HEK293 (cell line): Measurements from ENCODE around the gene TRAPPC2L.

ENCODE experiments used
- CTCF ChIA-PET: fragments of 350-600 bp; formaldehyde crosslinking; extraction: SDS; loops from one replicate; lab custom pipeline; 2021; ENCODE audit warnings: antibody characterized with exemption; lab: Yijun Ruan, JAX
- POLR2A ChIA-PET: fragments of 300-600 bp; formaldehyde crosslinking; extraction: SDS; loops from one replicate; lab custom pipeline; 2020; ENCODE audit warnings: antibody characterized with exemption, inconsistent platforms; lab: Yijun Ruan, JAX
- H3K27ac ChIP-seq: fragments of 200-500 bp; sonication (Bioruptor generic); 2 replicates; pipeline ENCODE4 v1.5.1; 2014; ENCODE audit warnings: low read depth, low read length, control low read depth, inconsistent platforms; ENCODE audit errors: extremely low read depth
- H3K36me3 ChIP-seq, 2 experiments: fragments of 200-500 bp in 1 of 2; sonication (Bioruptor generic) in 1 of 2; 1 replicate in 1 of 2; 2 replicates in 1 of 2; pipeline ENCODE4 v1.5.1; 2014 to 2017; ENCODE audit warnings: inconsistent platforms in 2 of 2, low read length in 2 of 2; ENCODE audit not compliant: control insufficient read depth in 2 of 2, insufficient read depth in 1 of 2
- H3K4me1 ChIP-seq: fragments of 200-500 bp; sonication (Bioruptor generic); 2 replicates; pipeline ENCODE4 v1.5.1; 2014; ENCODE audit warnings: mild to moderate bottlenecking, low read length, inconsistent platforms; ENCODE audit not compliant: control insufficient read depth, insufficient read depth
- H3K4me3 ChIP-seq: 2 replicates; pipeline ENCODE4 v1.5.1; 2011; ENCODE audit warnings: low read depth, mild to moderate bottlenecking, control low read depth, low read length, moderate library complexity
- H3K9me3 ChIP-seq: fragments of 200-500 bp; sonication (Bioruptor generic); 2 replicates; pipeline ENCODE4 v1.5.1; 2014; ENCODE audit warnings: low read depth, low read length, inconsistent platforms; ENCODE audit not compliant: control insufficient read depth, insufficient read depth
- BCL11A ChIP-seq: fragments of 450-650 bp; formaldehyde crosslinking; IDR thresholded peaks from 2 replicates; pipeline ENCODE4 v1.5.1; 2016; ENCODE audit warnings: low read depth, missing biosample characterization, missing genetic modification characterization
- KLF10 ChIP-seq: fragments of 450-650 bp; IDR thresholded peaks from 2 replicates; pipeline ENCODE4 v1.5.1; 2018; ENCODE audit warnings: missing biosample characterization, mild to moderate bottlenecking, missing genetic modification characterization
- TCF7L2 ChIP-seq: IDR thresholded peaks from 2 replicates; pipeline ENCODE4 v1.6.1; 2011; ENCODE audit warnings: low read depth, mild to moderate bottlenecking, inconsistent platforms, low read length, moderate library complexity, borderline replicate concordance
- YY2 ChIP-seq: fragments of 450-650 bp; formaldehyde crosslinking; IDR thresholded peaks from 2 replicates; pipeline ENCODE4 v1.5.1; 2016; ENCODE audit warnings: missing biosample characterization, missing genetic modification characterization
- ZBTB7A ChIP-seq: fragments of 450-650 bp; formaldehyde crosslinking; IDR thresholded peaks from 2 replicates; pipeline ENCODE4 v1.5.1; 2016; ENCODE audit warnings: low read depth, missing biosample characterization, missing genetic modification characterization
- ZFP41 ChIP-seq: fragments of 450-650 bp; formaldehyde crosslinking; IDR thresholded peaks from 2 replicates; pipeline ENCODE4 v1.5.1; 2016; ENCODE audit warnings: missing biosample characterization, missing genetic modification characterization, borderline replicate concordance
- ZNF112 ChIP-seq: fragments of 450-650 bp; formaldehyde crosslinking; IDR thresholded peaks from 2 replicates; pipeline ENCODE4 v1.5.0; 2017; ENCODE audit warnings: missing biosample characterization, missing genetic modification characterization
- ZNF140 ChIP-seq: fragments of 450-650 bp; formaldehyde crosslinking; IDR thresholded peaks from 2 replicates; pipeline ENCODE4 v1.5.1; 2016; ENCODE audit warnings: missing biosample characterization, missing genetic modification characterization
- ZNF169 ChIP-seq: fragments of 450-650 bp; formaldehyde crosslinking; IDR thresholded peaks from 2 replicates; pipeline ENCODE4 v1.5.1; 2016; ENCODE audit warnings: missing biosample characterization, missing genetic modification characterization
- ZNF324 ChIP-seq: fragments of 450-650 bp; formaldehyde crosslinking; IDR thresholded peaks from 2 replicates; pipeline ENCODE4 v1.5.1; 2016; ENCODE audit warnings: missing biosample characterization, missing genetic modification characterization
- ZNF48 ChIP-seq: fragments of 450-650 bp; formaldehyde crosslinking; IDR thresholded peaks from 2 replicates; pipeline ENCODE4 v1.5.1; 2016; ENCODE audit warnings: missing biosample characterization, missing genetic modification characterization
- ZNF501 ChIP-seq: fragments of 450-650 bp; formaldehyde crosslinking; IDR thresholded peaks from 2 replicates; pipeline ENCODE4 v1.5.1; 2016; ENCODE audit warnings: missing biosample characterization, missing genetic modification characterization
- ZNF549 ChIP-seq: fragments of 450-650 bp; IDR thresholded peaks from 2 replicates; pipeline ENCODE4 v1.5.1; 2018; ENCODE audit warnings: missing biosample characterization, missing genetic modification characterization, mild to moderate bottlenecking, inconsistent platforms, moderate library complexity
- ZNF777 ChIP-seq: fragments of 450-650 bp; formaldehyde crosslinking; IDR thresholded peaks from 2 replicates; pipeline ENCODE4 v1.5.1; 2017; ENCODE audit warnings: missing biosample characterization, missing genetic modification characterization, borderline replicate concordance
- ZNF837 ChIP-seq: fragments of 450-650 bp; formaldehyde crosslinking; IDR thresholded peaks from 2 replicates; pipeline ENCODE4 v1.5.1; 2016; ENCODE audit warnings: missing biosample characterization, missing genetic modification characterization
- TF ChIP-seq, protein P1 (sequence below): fragments of 450-650 bp; formaldehyde crosslinking; IDR thresholded peaks from 2 replicates; pipeline ENCODE4 v1.5.1; 2016; ENCODE audit warnings: missing biosample characterization, missing genetic modification characterization
- TF ChIP-seq, protein P2 (sequence below): fragments of 450-650 bp; formaldehyde crosslinking; IDR thresholded peaks from 2 replicates; pipeline ENCODE4 v1.5.1; 2016; ENCODE audit warnings: missing biosample characterization, missing genetic modification characterization
- TF ChIP-seq, protein P3 (sequence below): fragments of 450-650 bp; formaldehyde crosslinking; conservative IDR thresholded peaks from 2 replicates; pipeline ENCODE4 v1.5.1; 2016; ENCODE audit warnings: low read depth, missing biosample characterization, missing genetic modification characterization
- TF ChIP-seq, protein P4 (sequence below): fragments of 450-650 bp; formaldehyde crosslinking; IDR thresholded peaks from 2 replicates; pipeline ENCODE4 v1.5.1; 2016; ENCODE audit warnings: missing biosample characterization, missing genetic modification characterization
- TF ChIP-seq, protein P5 (sequence below): fragments of 450-650 bp; formaldehyde crosslinking; IDR thresholded peaks from 2 replicates; pipeline ENCODE4 v1.5.1; 2016; ENCODE audit warnings: missing biosample characterization, missing genetic modification characterization
- TF ChIP-seq, protein P6 (sequence below): fragments of 450-650 bp; formaldehyde crosslinking; IDR thresholded peaks from 2 replicates; pipeline ENCODE4 v1.5.1; 2016; ENCODE audit warnings: missing biosample characterization, missing genetic modification characterization

Gene TRAPPC2L

DNA sequence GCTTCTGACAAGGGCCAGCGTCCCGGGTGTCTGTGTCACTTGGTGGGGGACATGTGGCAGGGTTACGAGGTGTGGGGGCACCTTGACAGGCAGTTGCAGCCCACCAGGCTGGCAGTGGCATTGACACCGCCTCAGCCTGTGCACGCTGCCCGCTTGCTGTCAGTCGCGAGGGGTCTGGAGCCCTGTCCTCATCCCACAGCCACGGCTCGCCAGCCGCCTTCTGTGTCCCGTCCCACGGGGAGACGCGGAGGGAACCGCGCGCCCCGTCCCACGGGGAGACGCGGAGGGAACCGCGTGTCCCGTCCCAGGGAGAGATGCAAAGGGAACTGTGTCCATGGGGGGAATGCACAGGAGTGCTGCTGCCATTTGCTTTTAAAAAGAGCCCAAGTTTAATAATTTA, 6.0 kb downstream of the TRAPPC2L start:
- Histone ChIP-seq H3K4me3 (no peak overlapping the region), H3K4me1 (no peaks in the 10 kb centered on the region), H3K36me3 (peaks cover 0 to 43% of the 10 kb centered on the region in 2 experiments; a peak in 1 of 3 replicates), H3K9me3 (no peaks in the 10 kb centered on the region), H3K27ac (no peak overlapping the region)
- POLR2A ChIA-PET, result no interaction called here
- CTCF ChIA-PET, result interaction anchor here (0.7 kb wide), 1 partner anchor 39 kb away, joined by 3 read pairs; no protein-coding TSS in a partner anchor
- no peak for TF ChIP-seq ZNF837
- no peak for TF ChIP-seq TCF7L2
- TF ChIP-seq, protein P1, sequence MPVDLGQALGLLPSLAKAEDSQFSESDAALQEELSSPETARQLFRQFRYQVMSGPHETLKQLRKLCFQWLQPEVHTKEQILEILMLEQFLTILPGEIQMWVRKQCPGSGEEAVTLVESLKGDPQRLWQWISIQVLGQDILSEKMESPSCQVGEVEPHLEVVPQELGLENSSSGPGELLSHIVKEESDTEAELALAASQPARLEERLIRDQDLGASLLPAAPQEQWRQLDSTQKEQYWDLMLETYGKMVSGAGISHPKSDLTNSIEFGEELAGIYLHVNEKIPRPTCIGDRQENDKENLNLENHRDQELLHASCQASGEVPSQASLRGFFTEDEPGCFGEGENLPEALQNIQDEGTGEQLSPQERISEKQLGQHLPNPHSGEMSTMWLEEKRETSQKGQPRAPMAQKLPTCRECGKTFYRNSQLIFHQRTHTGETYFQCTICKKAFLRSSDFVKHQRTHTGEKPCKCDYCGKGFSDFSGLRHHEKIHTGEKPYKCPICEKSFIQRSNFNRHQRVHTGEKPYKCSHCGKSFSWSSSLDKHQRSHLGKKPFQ, result no peak
- no peak for TF ChIP-seq ZNF48 (tag by site-specific recombination)
- TF ChIP-seq KLF10, result no peak
- no peak for TF ChIP-seq ZNF777 (tag by site-specific recombination)
- TF ChIP-seq ZNF169 (tag by site-specific recombination), result no peak
- TF ChIP-seq, protein P2, sequence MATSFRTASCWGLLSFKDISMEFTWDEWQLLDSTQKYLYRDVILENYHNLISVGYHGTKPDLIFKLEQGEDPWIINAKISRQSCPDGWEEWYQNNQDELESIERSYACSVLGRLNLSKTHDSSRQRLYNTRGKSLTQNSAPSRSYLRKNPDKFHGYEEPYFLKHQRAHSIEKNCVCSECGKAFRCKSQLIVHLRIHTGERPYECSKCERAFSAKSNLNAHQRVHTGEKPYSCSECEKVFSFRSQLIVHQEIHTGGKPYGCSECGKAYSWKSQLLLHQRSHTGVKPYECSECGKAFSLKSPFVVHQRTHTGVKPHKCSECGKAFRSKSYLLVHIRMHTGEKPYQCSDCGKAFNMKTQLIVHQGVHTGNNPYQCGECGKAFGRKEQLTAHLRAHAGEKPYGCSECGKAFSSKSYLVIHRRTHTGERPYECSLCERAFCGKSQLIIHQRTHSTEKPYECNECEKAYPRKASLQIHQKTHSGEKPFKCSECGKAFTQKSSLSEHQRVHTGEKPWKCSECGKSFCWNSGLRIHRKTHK (tag by site-specific recombination), result no peak
- no peak for TF ChIP-seq ZNF112 (tag by site-specific recombination)
- no peak for TF ChIP-seq YY2 (tag by site-specific recombination)
- TF ChIP-seq ZNF140 (tag by site-specific recombination), result no peak

DNA sequence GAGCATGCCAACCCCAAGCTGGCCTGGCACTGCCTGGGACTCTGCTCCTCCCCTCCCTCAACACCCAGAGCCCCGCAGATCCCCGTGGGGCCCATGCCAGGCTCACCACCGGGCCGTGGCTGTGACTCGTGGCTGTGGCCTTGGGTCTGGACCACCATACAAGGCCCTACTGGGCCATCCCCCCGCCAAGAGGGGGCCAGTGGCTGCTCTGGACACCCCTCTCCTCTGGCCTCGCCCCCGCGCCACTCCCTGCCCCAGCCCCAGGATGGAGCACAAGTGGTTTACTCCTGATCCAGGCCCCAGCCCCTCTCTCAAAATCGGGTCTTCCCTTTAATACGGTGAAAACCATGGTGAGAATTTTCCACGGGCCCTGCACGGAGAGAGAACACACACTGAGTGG, 6.5 kb downstream of the TRAPPC2L start:
- Histone ChIP-seq H3K36me3 (peaks cover 0 to 42% of the 10 kb centered on the region in 2 experiments; a peak in 1 of 3 replicates), H3K27ac (no peak overlapping the region), H3K9me3 (no peaks in the 10 kb centered on the region), H3K4me3 (no peak overlapping the region), H3K4me1 (no peaks in the 10 kb centered on the region)
- POLR2A ChIA-PET, result no interaction called here
- CTCF ChIA-PET, result interaction anchor here (0.7 kb wide), 1 partner anchor 38 kb away, joined by 3 read pairs; no protein-coding TSS in a partner anchor
- TF ChIP-seq, protein P3, sequence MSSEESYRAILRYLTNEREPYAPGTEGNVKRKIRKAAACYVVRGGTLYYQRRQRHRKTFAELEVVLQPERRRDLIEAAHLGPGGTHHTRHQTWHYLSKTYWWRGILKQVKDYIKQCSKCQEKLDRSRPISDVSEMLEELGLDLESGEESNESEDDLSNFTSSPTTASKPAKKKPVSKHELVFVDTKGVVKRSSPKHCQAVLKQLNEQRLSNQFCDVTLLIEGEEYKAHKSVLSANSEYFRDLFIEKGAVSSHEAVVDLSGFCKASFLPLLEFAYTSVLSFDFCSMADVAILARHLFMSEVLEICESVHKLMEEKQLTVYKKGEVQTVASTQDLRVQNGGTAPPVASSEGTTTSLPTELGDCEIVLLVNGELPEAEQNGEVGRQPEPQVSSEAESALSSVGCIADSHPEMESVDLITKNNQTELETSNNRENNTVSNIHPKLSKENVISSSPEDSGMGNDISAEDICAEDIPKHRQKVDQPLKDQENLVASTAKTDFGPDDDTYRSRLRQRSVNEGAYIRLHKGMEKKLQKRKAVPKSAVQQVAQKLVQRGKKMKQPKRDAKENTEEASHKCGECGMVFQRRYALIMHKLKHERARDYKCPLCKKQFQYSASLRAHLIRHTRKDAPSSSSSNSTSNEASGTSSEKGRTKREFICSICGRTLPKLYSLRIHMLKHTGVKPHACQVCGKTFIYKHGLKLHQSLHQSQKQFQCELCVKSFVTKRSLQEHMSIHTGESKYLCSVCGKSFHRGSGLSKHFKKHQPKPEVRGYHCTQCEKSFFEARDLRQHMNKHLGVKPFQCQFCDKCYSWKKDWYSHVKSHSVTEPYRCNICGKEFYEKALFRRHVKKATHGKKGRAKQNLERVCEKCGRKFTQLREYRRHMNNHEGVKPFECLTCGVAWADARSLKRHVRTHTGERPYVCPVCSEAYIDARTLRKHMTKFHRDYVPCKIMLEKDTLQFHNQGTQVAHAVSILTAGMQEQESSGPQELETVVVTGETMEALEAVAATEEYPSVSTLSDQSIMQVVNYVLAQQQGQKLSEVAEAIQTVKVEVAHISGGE (tag by site-specific recombination), result no peak
- TF ChIP-seq, protein P4, sequence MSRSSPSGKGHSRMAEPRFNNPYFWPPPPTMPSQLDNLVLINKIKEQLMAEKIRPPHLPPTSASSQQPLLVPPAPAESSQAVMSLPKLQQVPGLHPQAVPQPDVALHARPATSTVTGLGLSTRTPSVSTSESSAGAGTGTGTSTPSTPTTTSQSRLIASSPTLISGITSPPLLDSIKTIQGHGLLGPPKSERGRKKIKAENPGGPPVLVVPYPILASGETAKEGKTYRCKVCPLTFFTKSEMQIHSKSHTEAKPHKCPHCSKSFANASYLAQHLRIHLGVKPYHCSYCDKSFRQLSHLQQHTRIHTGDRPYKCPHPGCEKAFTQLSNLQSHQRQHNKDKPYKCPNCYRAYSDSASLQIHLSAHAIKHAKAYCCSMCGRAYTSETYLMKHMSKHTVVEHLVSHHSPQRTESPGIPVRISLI, result no peak
- no peak for TF ChIP-seq ZBTB7A (tag by site-specific recombination)
- TF ChIP-seq BCL11A (tag by site-specific recombination), result no peak
- TF ChIP-seq, protein P5, sequence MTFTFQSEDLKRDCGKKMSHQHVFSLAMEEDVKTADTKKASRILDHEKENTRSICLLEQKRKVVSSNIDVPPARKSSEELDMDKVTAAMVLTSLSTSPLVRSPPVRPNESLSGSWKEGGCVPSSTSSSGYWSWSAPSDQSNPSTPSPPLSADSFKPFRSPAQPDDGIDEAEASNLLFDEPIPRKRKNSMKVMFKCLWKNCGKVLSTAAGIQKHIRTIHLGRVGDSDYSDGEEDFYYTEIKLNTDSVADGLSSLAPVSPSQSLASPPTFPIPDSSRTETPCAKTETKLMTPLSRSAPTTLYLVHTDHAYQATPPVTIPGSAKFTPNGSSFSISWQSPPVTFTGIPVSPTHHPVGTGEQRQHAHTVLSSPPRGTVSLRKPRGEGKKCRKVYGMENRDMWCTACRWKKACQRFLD (tag by site-specific recombination), result no peak
- no peak for TF ChIP-seq ZNF501 (tag by site-specific recombination)
- TF ChIP-seq, protein P6, sequence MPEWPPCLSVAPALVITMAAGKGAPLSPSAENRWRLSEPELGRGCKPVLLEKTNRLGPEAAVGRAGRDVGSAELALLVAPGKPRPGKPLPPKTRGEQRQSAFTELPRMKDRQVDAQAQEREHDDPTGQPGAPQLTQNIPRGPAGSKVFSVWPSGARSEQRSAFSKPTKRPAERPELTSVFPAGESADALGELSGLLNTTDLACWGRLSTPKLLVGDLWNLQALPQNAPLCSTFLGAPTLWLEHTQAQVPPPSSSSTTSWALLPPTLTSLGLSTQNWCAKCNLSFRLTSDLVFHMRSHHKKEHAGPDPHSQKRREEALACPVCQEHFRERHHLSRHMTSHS (tag by site-specific recombination), result no peak
- TF ChIP-seq ZNF549 (tag by site-specific recombination), result no peak
- TF ChIP-seq ZFP41 (tag by site-specific recombination), result no peak
- TF ChIP-seq ZNF324 (tag by site-specific recombination), result no peak
